DND-41 (cell line): ENCODE measurements around the gene IFITM2.
A peak's percentile ranks its signal among the peaks of the same experiment; 100 is the strongest.
"Not testable (repeated sequence)": the region's sequence is repeated elsewhere in the genome, so short reads cannot be mapped to it uniquely, and the experiment has no call there.

Experiments
- ATAC-seq: fragments of 200-7000 bp; cut with Tn5 transposase; 3 replicates; pipeline ENCODE4 v1.9.1; 2021; ENCODE audit warnings: low read depth; ENCODE audit not compliant: insufficient read depth
- DNase-seq: peaks from one replicate; pipeline ENCODE4 v3.0.0-alpha.2; 2020
- H2AFZ ChIP-seq: 2 replicates; pipeline ENCODE4 v1.6.0; 2012; ENCODE audit warnings: low read depth, low read length
- H3K27ac ChIP-seq: 2 replicates; pipeline ENCODE4 v1.5.1; 2012; ENCODE audit warnings: low read length, inconsistent platforms
- H3K27me3 ChIP-seq: fragments of 200-600 bp; sonication (generic); 2 replicates; pipeline ENCODE4 v1.6.0; 2012; ENCODE audit warnings: low read length, mild to moderate bottlenecking, inconsistent platforms; ENCODE audit not compliant: insufficient read depth, poor library complexity
- H3K36me3 ChIP-seq: 2 replicates; pipeline ENCODE4 v1.5.1; 2012; ENCODE audit warnings: low read length, inconsistent platforms; ENCODE audit not compliant: insufficient read depth
- H3K4me1 ChIP-seq: 2 replicates; pipeline ENCODE4 v1.5.1; 2012; ENCODE audit warnings: mild to moderate bottlenecking, low read length; ENCODE audit not compliant: insufficient read depth
- H3K4me2 ChIP-seq: 2 replicates; pipeline ENCODE4 v1.6.0; 2012; ENCODE audit warnings: mild to moderate bottlenecking, moderate library complexity, low read length, inconsistent platforms; ENCODE audit not compliant: insufficient read depth
- H3K4me3 ChIP-seq, 2 experiments: fragments of 200-600 bp in 1 of 2; shearing (Covaris generic) in 1 of 2; 2 replicates each; pipeline ENCODE4 v1.5.1; 2012 to 2016; ENCODE audit warnings: inconsistent platforms in 2 of 2, low read length in 2 of 2, mild to moderate bottlenecking in 2 of 2, low read depth in 1 of 2, moderate library complexity in 1 of 2
- H3K79me2 ChIP-seq: 2 replicates; pipeline ENCODE4 v1.6.0; 2012; ENCODE audit warnings: low read length, inconsistent platforms; ENCODE audit not compliant: insufficient read depth
- H3K9ac ChIP-seq: 2 replicates; pipeline ENCODE4 v1.6.0; 2012; ENCODE audit warnings: low read depth, mild to moderate bottlenecking, inconsistent platforms, low read length, moderate library complexity
- H3K9me3 ChIP-seq: 2 replicates; pipeline ENCODE4 v1.5.1; 2012; ENCODE audit warnings: low read length, moderate library complexity, mild to moderate bottlenecking, inconsistent platforms; ENCODE audit not compliant: insufficient read depth, severe bottlenecking
- H4K20me1 ChIP-seq: 2 replicates; pipeline ENCODE4 v1.6.0; 2012; ENCODE audit warnings: low read length; ENCODE audit not compliant: insufficient read depth
- CTCF ChIP-seq: IDR thresholded peaks from 2 replicates; pipeline ENCODE4 v1.5.1; 2012; ENCODE audit warnings: borderline replicate concordance, low read length, moderate library complexity, mild to moderate bottlenecking; ENCODE audit not compliant: poor library complexity, severe bottlenecking; ENCODE audit errors: extremely low read depth
- EZH2 ChIP-seq: IDR thresholded peaks from 3 replicates; pipeline ENCODE4 v1.6.1; 2012; ENCODE audit warnings: borderline replicate concordance, low read depth, mild to moderate bottlenecking, moderate library complexity, low read length, inconsistent platforms; ENCODE audit not compliant: severe bottlenecking

Gene IFITM2

GRCh38 chr11:328012-328411 lies 20.4 kb downstream of the IFITM2 start:
- H3K27ac ChIP-seq = peak overlapping the region; percentile 2; the same call in 1 of the 2 replicates
- no peaks in the 10 kb centered on the region for H3K79me2 ChIP-seq
- H3K9ac ChIP-seq = no peak overlapping the region
- H3K36me3 ChIP-seq = no peaks in the 10 kb centered on the region
- H3K9me3 ChIP-seq = no peaks in the 10 kb centered on the region
- H3K27me3 ChIP-seq = no peaks in the 10 kb centered on the region
- no peak overlapping the region for H3K4me3 ChIP-seq
- H3K4me1 ChIP-seq = peaks cover 63% of the 10 kb centered on the region
- ATAC-seq (no peak), DNase-seq (no peak)
- H2AFZ ChIP-seq = no peak overlapping the region
- TF ChIP-seq EZH2 = no peak
- no peaks in the 10 kb centered on the region for H4K20me1 ChIP-seq
- no peak overlapping the region for H3K4me2 ChIP-seq

GRCh38 chr11:328516-329100 lies 21.0 kb downstream of the IFITM2 start:
- not testable (repeated sequence) for H3K27me3 ChIP-seq, H3K79me2 ChIP-seq, H4K20me1 ChIP-seq, H3K9me3 ChIP-seq, H3K36me3 ChIP-seq, DNase-seq, H2AFZ ChIP-seq, ATAC-seq
- Histone ChIP-seq H3K4me1 (peaks cover 69% of the 10 kb centered on the region), H3K9ac (peak overlapping the region; percentile 47), H3K4me2 (peak overlapping the region; percentile 69), H3K4me3 (peak overlapping the region in 1 of 2 experiments; percentile 50; a peak in 1 of 4 replicates), H3K27ac (peak overlapping the region; percentile 87)

GRCh38 chr11:329886-330253 lies 22.3 kb downstream of the IFITM2 start:
- peak overlapping the region; percentile 47 for H3K9ac ChIP-seq
- DNase-seq (peak; percentile 50), ATAC-seq (no peak)
- H3K79me2 ChIP-seq = no peaks in the 10 kb centered on the region
- peak overlapping the region in 1 of 2 experiments; percentile 50; a peak in 2 of 4 replicates for H3K4me3 ChIP-seq
- peak overlapping the region; percentile 87 for H3K27ac ChIP-seq
- no peaks in the 10 kb centered on the region for H4K20me1 ChIP-seq
- H3K4me1 ChIP-seq = peaks cover 78% of the 10 kb centered on the region
- no peaks in the 10 kb centered on the region for H3K9me3 ChIP-seq
- H3K36me3 ChIP-seq = no peaks in the 10 kb centered on the region
- H2AFZ ChIP-seq = no peak overlapping the region
- H3K27me3 ChIP-seq = no peaks in the 10 kb centered on the region
- peak overlapping the region; percentile 69 for H3K4me2 ChIP-seq
- TF ChIP-seq CTCF = no peak
- no peak for TF ChIP-seq EZH2

- Histone ChIP-seq H4K20me1 (no peaks in the 10 kb centered on the region), H3K27ac (peak overlapping the region; percentile 87), H3K79me2 (no peaks in the 10 kb centered on the region), H3K27me3 (no peaks in the 10 kb centered on the region), H2AFZ (peak overlapping the region; percentile 5; the same call in 1 of the 2 replicates), H3K4me3 (peak overlapping the region in 1 of 2 experiments; percentile 50; a peak in 2 of 4 replicates), H3K36me3 (no peaks in the 10 kb centered on the region), H3K9ac (peak overlapping the region; percentile 47), H3K9me3 (no peaks in the 10 kb centered on the region), H3K4me1 (peaks cover 78% of the 10 kb centered on the region), H3K4me2 (peak overlapping the region; percentile 69)
- ATAC-seq = peak; percentile 62
- peak; percentile 82 for DNase-seq
- TF ChIP-seq EZH2 (no peak), CTCF (peak; percentile 4)
Measured at GRCh38 chr11:330307-330693, 22.7 kb downstream of the IFITM2 start.
